Lung (tissue), 12 donors: Measurements from ENCODE around the gene CD163L1. TPM values are rescaled to one million over a fixed set of nuclear protein-coding genes. Genes with fewer than 3 reads are reported as not detected.

Source experiments
- ATAC-seq: fragments of 200-7000 bp; cut with Tn5 transposase; one replicate; pipeline ENCODE4 v1.9.1; 2020; ENCODE audit warnings: moderate number of reproducible peaks; ENCODE audit not compliant: insufficient read depth, low FRiP score
- DNase-seq, 3 donors: peaks; one replicate each; pipeline ENCODE4 v3.0.0-alpha.2; 2013 to 2017
- H3K27ac ChIP-seq, 2 donors: one replicate each; pipeline ENCODE4 v1.5.1; 2013; ENCODE audit warnings: mild to moderate bottlenecking in 2 of 2, moderate library complexity in 2 of 2, control low read depth in 1 of 2, inconsistent platforms in 1 of 2, low read depth in 1 of 2, low read length in 1 of 2
- H3K27me3 ChIP-seq, 3 donors: one replicate each; pipeline ENCODE4 v1.5.1; 2013; ENCODE audit warnings: low read length in 2 of 3; ENCODE audit not compliant: control insufficient read depth in 3 of 3, insufficient read depth in 3 of 3
- H3K36me3 ChIP-seq, 4 donors: one replicate each; pipeline ENCODE4 v1.5.1; 2013; ENCODE audit warnings: low read length in 4 of 4, mild to moderate bottlenecking in 1 of 4, moderate library complexity in 1 of 4; ENCODE audit not compliant: control insufficient read depth in 4 of 4, insufficient read depth in 4 of 4
- H3K4me1 ChIP-seq, 5 donors: one replicate each; pipeline ENCODE4 v1.5.1; 2013; ENCODE audit warnings: low read length in 5 of 5, mild to moderate bottlenecking in 2 of 5, moderate library complexity in 1 of 5; ENCODE audit not compliant: control insufficient read depth in 5 of 5, insufficient read depth in 5 of 5
- H3K4me3 ChIP-seq: one replicate; pipeline ENCODE4 v1.5.1; 2013; ENCODE audit warnings: mild to moderate bottlenecking, control low read depth, moderate library complexity
- H3K9ac ChIP-seq, 2 donors: one replicate each; pipeline ENCODE4 v1.5.1; 2013; ENCODE audit warnings: low read length in 2 of 2, control low read depth in 1 of 2; ENCODE audit not compliant: insufficient read depth in 1 of 2
- H3K9me3 ChIP-seq, 4 donors: one replicate each; pipeline ENCODE4 v1.5.1; 2013; ENCODE audit warnings: low read length in 3 of 4, mild to moderate bottlenecking in 1 of 4, moderate library complexity in 1 of 4; ENCODE audit not compliant: control insufficient read depth in 4 of 4, insufficient read depth in 3 of 4
- WGBS, 2 donors: extraction: QIAGEN DNeasy Blood & Tissue Kit; methylation state at CpG; one replicate each; pipeline ENCODE4 v1.1.7; 2013; 5-methylcytosine and 5-hydroxymethylcytosine counted together
- polyA plus RNA-seq, 2 donors: library from polyadenylated mRNA; stranded (reverse); fragments of 200-250 nt; gene quantifications; one replicate each; pipeline ENCODE4 v1.2.1, GENCODE V29; 2013
- total RNA-seq, 2 donors: library from RNA; depleted of rRNA in 1 of 2; stranded (reverse); fragments of >200 nt in 1 of 2; gene quantifications; one replicate each; pipeline ENCODE4 v1.2.1, GENCODE V29; 2014 to 2021
- TF ChIP-seq, protein P1 (sequence below): IDR thresholded peaks from 2 replicates; pipeline ENCODE4 v1.5.1; 2012; ENCODE audit warnings: mild to moderate bottlenecking; ENCODE audit errors: control extremely low read depth, extremely low read depth
- donor health status: control.
- donor health status: control.
- donor health status: Bipolar disorder and iron deficiency.
- donor health status: healthy.
- donor health status: DM: yes; HTN: yes; CAD: no.

CD163L1 gene
- total and polyA plus RNA-seq, 4 donors = 2.1 to 22.0 (median 3.3) TPM

DNA sequence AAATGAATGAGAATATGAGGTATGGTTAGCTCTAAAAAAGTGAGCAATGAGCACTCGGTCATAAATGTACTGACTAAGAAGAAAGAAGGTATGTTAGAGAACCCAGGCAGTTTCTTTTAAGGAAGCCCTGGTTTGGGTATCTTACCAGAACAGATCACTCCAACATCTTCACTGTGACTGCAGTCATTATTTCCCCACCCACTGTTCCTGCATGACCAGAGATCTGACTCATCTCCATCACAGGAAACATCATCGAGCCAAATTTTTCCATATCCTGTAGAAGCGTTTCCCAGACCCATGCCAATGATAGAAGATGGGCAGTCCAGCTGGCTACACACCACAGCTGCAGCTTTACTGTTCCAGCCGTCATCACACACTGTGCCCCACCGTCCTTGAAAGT is 48.0 kb downstream of the CD163L1 start:
- Histone ChIP-seq H3K36me3 (no peaks in the 10 kb centered on the region), H3K4me3 (no peak overlapping the region), H3K9me3 (no peaks in the 10 kb centered on the region), H3K9ac (no peak overlapping the region), H3K27ac (no peak overlapping the region), H3K4me1 (no peaks in the 10 kb centered on the region), H3K27me3 (peaks cover 0 to 3% (median 0%) of the 10 kb centered on the region in 3 donors)
- TF ChIP-seq, protein P1, sequence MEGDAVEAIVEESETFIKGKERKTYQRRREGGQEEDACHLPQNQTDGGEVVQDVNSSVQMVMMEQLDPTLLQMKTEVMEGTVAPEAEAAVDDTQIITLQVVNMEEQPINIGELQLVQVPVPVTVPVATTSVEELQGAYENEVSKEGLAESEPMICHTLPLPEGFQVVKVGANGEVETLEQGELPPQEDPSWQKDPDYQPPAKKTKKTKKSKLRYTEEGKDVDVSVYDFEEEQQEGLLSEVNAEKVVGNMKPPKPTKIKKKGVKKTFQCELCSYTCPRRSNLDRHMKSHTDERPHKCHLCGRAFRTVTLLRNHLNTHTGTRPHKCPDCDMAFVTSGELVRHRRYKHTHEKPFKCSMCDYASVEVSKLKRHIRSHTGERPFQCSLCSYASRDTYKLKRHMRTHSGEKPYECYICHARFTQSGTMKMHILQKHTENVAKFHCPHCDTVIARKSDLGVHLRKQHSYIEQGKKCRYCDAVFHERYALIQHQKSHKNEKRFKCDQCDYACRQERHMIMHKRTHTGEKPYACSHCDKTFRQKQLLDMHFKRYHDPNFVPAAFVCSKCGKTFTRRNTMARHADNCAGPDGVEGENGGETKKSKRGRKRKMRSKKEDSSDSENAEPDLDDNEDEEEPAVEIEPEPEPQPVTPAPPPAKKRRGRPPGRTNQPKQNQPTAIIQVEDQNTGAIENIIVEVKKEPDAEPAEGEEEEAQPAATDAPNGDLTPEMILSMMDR = no peak
- DNase-seq (no peak), ATAC-seq (no peak)
- 75 to 87% methylated on average over 5 of the region's 5 CpGs for WGBS, 2 donors

DNA sequence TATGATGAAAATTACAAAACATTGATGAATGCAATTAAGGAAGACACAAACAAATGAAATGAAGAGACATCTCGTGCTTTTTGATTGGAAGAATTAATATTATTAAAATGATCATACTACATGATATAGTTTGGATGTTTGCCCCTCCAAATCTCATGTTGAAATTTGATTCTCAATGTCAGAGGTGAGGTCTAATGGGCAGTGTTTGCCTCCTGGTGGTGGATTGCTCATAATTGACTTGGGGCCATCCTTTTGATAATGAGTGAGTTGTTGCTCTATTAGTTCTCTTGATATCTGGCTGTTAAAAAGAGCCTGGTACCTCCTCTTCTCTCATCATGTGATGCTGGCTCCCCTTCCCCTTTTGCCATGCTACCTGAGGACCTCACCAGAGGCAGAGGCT is 56.7 kb downstream of the CD163L1 start:
- no peaks in the 10 kb centered on the region for H3K4me1 ChIP-seq
- H3K27ac ChIP-seq = no peak overlapping the region
- no peak overlapping the region for H3K9ac ChIP-seq
- no peaks in the 10 kb centered on the region for H3K36me3 ChIP-seq
- H3K9me3 ChIP-seq = peaks cover 0 to 11% (median 2%) of the 10 kb centered on the region in 4 donors
- ATAC-seq = no peak
- no peak for DNase-seq
- no peaks in the 10 kb centered on the region for H3K27me3 ChIP-seq
- TF ChIP-seq, protein P1 = no peak
- H3K4me3 ChIP-seq = no peak overlapping the region
- WGBS, 2 donors = 72 to 86% methylated on average over 1 of the region's 1 CpG

DNA sequence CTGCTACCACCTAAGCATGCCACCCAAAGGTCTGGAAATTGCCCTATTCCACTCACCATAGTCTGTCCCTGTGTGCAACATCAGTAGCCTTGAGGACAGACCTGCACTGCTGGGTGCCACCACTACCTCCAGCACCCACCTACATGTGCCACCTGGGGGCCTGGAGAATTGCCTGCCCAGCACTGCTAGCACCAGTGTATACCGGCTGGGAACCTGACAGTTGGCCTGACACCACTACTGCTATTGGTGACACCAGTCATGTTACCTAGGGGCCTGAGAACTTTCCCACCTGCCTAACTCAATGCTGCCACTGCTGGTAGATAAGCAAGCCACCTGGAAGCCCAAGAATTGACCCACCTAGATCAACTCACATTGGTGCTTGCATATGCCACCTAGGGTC is 60.8 kb downstream of the CD163L1 start:
- no peak for DNase-seq
- 95% methylated on average over 1 of the region's 1 CpG for WGBS, 2 donors
- Histone ChIP-seq H3K27me3 (no peaks in the 10 kb centered on the region), H3K36me3 (no peaks in the 10 kb centered on the region), H3K4me1 (no peaks in the 10 kb centered on the region), H3K27ac (no peak overlapping the region), H3K4me3 (no peak overlapping the region), H3K9me3 (peaks cover 0 to 11% (median 2%) of the 10 kb centered on the region in 4 donors), H3K9ac (no peak overlapping the region)
- TF ChIP-seq, protein P1 = no peak
- ATAC-seq = no peak

DNA sequence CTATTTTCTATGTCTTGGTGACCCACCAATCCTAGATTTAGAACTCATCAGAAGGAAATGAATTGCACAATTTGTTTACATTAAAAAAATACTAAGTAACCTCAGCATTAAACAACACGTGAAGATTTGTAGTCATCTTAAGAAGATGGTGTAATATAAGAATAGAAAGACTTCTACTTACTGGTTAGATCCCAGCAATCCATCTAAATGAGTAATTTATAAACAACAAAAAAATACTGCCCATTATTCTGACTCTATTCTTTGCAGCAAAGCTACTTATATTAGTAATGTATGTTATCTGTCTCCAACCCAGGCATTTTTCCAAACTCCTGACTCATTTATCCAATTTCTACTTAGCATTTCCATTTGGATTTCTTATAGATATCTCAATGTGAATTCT is 67.8 kb downstream of the CD163L1 start:
- no peaks in the 10 kb centered on the region for H3K4me1 ChIP-seq
- ATAC-seq = no peak
- H3K9me3 ChIP-seq = peaks cover 0 to 2% (median 0%) of the 10 kb centered on the region in 4 donors
- H3K4me3 ChIP-seq = no peak overlapping the region
- no peak for DNase-seq
- H3K36me3 ChIP-seq = no peaks in the 10 kb centered on the region
- TF ChIP-seq, protein P1 = no peak
- H3K27me3 ChIP-seq = no peaks in the 10 kb centered on the region
- WGBS, 2 donors = 31 to 54% methylated on average over 1 of the region's 1 CpG
- no peak overlapping the region for H3K27ac ChIP-seq
- no peak overlapping the region for H3K9ac ChIP-seq
